Sigmoid colon (tissue), 7 donors: ENCODE measurements around the gene AGT. TPM values are rescaled to one million over a fixed set of nuclear protein-coding genes. Genes with fewer than 3 reads are reported as not detected.
"Not testable (repeated sequence)": the region's sequence is repeated elsewhere in the genome, so short reads cannot be mapped to it uniquely, and the experiment has no call there.

ENCODE experiments used
- DNase-seq: peaks from one replicate; pipeline ENCODE4 v3.0.0-alpha.2; 2019
- H3K27ac ChIP-seq, 4 donors: fragments of 200-600 bp; sonication (generic); one replicate each; pipeline ENCODE4 v1.5.1; 2016 to 2019; ENCODE audit warnings: mild to moderate bottlenecking in 1 of 4
- H3K27me3 ChIP-seq, 3 donors: fragments of 200-600 bp; sonication (generic); one replicate each; pipeline ENCODE4 v1.5.1; 2019; ENCODE audit warnings: mild to moderate bottlenecking in 1 of 3
- H3K36me3 ChIP-seq, 4 donors: fragments of 200-600 bp; sonication (generic); one replicate each; pipeline ENCODE4 v1.5.1; 2016 to 2019
- H3K4me1 ChIP-seq, 4 donors: fragments of 200-600 bp; sonication (generic); one replicate each; pipeline ENCODE4 v1.5.1; 2017 to 2019
- H3K4me3 ChIP-seq, 4 donors: fragments of 200-600 bp; sonication (generic); one replicate each; pipeline ENCODE4 v1.5.1; 2017 to 2019; ENCODE audit warnings: mild to moderate bottlenecking in 2 of 4, moderate library complexity in 1 of 4
- H3K9me3 ChIP-seq, 4 donors: fragments of 200-600 bp in 3 of 4; sonication (generic) in 3 of 4; one replicate each; pipeline versions ENCODE4 v1.5.1 to v1.6.1; 2013 to 2019
- CTCF ChIP-seq, 4 experiments: fragments of 450-650 bp in 3 of 4; fragments of 200-600 bp in 1 of 4; IDR thresholded peaks; one replicate each; pipeline ENCODE4 v1.5.1; 2016 to 2019; ENCODE audit warnings: antibody characterized with exemption in 4 of 4, mild to moderate bottlenecking in 3 of 4, moderate library complexity in 2 of 4
- EP300 ChIP-seq, 4 donors: sonication (generic); formaldehyde crosslinking; IDR thresholded peaks; one replicate each; pipeline ENCODE4 v1.6.1; 2017; ENCODE audit warnings: antibody characterized with exemption in 4 of 4
- POLR2A ChIP-seq, 2 donors: fragments of 450-650 bp; IDR thresholded peaks; one replicate each; pipeline ENCODE4 v1.6.1; 2016; ENCODE audit warnings: antibody characterized with exemption in 2 of 2, mild to moderate bottlenecking in 2 of 2, moderate library complexity in 2 of 2
- POLR2AphosphoS5 ChIP-seq, 4 donors: sonication (generic); formaldehyde crosslinking; IDR thresholded peaks; one replicate each; pipeline ENCODE4 v1.6.1; 2017; ENCODE audit warnings: antibody characterized with exemption in 4 of 4
- WGBS, 2 donors: extraction: QIAGEN DNeasy Blood & Tissue Kit; methylation state at CpG; one replicate each; pipeline ENCODE4 v1.1.7; 2013; 5-methylcytosine and 5-hydroxymethylcytosine counted together
- intact Hi-C: fragments of 100-400 bp; cut with DNase I; formaldehyde crosslinking; loops from one replicate; pipeline ENCODE4 v1.15.1; 2023
- polyA plus RNA-seq, 3 donors: library from polyadenylated mRNA; stranded (reverse); fragments of 200-250 nt; gene quantifications; one replicate each; pipeline ENCODE4 v1.2.3, GENCODE V29; 2013
- total RNA-seq, 4 donors: library from RNA; depleted of rRNA; stranded (reverse); fragments of >200 nt; gene quantifications; one replicate each; pipeline ENCODE4 v1.1.0, GENCODE V29; 2016
- donor health status: healthy with polysubstance abuse.
- donor health status: Bipolar disorder and iron deficiency.
- donor health status: healthy.

AGT gene
- total and polyA plus RNA-seq, 7 donors = 0.36 to 9.2 (median 1.7) TPM

- Histone ChIP-seq H3K4me1 (peaks cover 0 to 15% (median 13%) of the 10 kb centered on the region in 4 donors), H3K36me3 (no peaks in the 10 kb centered on the region), H3K9me3 (peaks cover 0 to under 1% (median 0%) of the 10 kb centered on the region in 4 donors), H3K27me3 (no peaks in the 10 kb centered on the region), H3K4me3 (no peak overlapping the region), H3K27ac (no peak overlapping the region)
- no peak for DNase-seq
- TF ChIP-seq CTCF (IDR thresholded peaks at IDR 0.05) (no peak), POLR2AphosphoS5 (IDR thresholded peaks at IDR 0.05) (no peak), POLR2A (IDR thresholded peaks at IDR 0.05) (no peak), EP300 (IDR thresholded peaks at IDR 0.05) (no peak)
- 72 to 79% methylated on average over 1 of the region's 1 CpG for WGBS, 2 donors
- intact Hi-C loops = no loop called here
Observed at GRCh38 chr1:230717251-230717650, 3.3 kb upstream of the AGT start.

- not testable (repeated sequence) for DNase-seq
Observed at GRCh38 chr1:230716453-230716852, 2.5 kb upstream of the AGT start.

GRCh38 chr1:230715510-230715909, 1.6 kb upstream of the AGT start:
- Histone ChIP-seq H3K27ac (no peak overlapping the region), H3K27me3 (no peaks in the 10 kb centered on the region), H3K36me3 (no peaks in the 10 kb centered on the region), H3K9me3 (no peaks in the 10 kb centered on the region), H3K4me3 (no peak overlapping the region), H3K4me1 (peaks cover 0 to 15% (median 13%) of the 10 kb centered on the region in 4 donors)
- TF ChIP-seq EP300 (IDR thresholded peaks at IDR 0.05) = no peak
- TF ChIP-seq POLR2A (IDR thresholded peaks at IDR 0.05) = no peak
- WGBS, 2 donors = 88 to 92% methylated on average over 3 of the region's 3 CpGs
- intact Hi-C loops = no loop called here
- DNase-seq = no peak

More at GRCh38 chr1:230716453-230716852, 2.5 kb upstream of the AGT start:
- WGBS, 2 donors = 76 to 79% methylated on average over 3 of the region's 3 CpGs
- intact Hi-C loops, H3K27me3 ChIP-seq, H3K27ac ChIP-seq, H3K36me3 ChIP-seq, H3K4me3 ChIP-seq, H3K9me3 ChIP-seq: not testable (repeated sequence)
- H3K4me1 ChIP-seq = peaks cover 0 to 15% (median 13%) of the 10 kb centered on the region in 4 donors

- Histone ChIP-seq H3K4me3 (peak overlapping the region in 2 of 4 donors; percentile 5 to 30), H3K27ac (no peak overlapping the region), H3K27me3 (no peaks in the 10 kb centered on the region), H3K4me1 (peaks cover 0 to 15% (median 13%) of the 10 kb centered on the region in 4 donors), H3K36me3 (no peaks in the 10 kb centered on the region), H3K9me3 (no peaks in the 10 kb centered on the region)
- DNase-seq = no peak
- no peak for TF ChIP-seq POLR2AphosphoS5 (IDR thresholded peaks at IDR 0.05)
- 84 to 89% methylated on average over 8 of the region's 8 CpGs for WGBS, 2 donors
- intact Hi-C loops = no loop called here
Observed at GRCh38 chr1:230713547-230713914, 391 bp downstream of the AGT start.

GRCh38 chr1:230713138-230713537, 784 bp downstream of the AGT start:
- Histone ChIP-seq H3K4me1 (peaks cover 0 to 15% (median 13%) of the 10 kb centered on the region in 4 donors), H3K9me3 (no peaks in the 10 kb centered on the region), H3K27me3 (no peaks in the 10 kb centered on the region), H3K27ac (no peak overlapping the region), H3K36me3 (no peaks in the 10 kb centered on the region), H3K4me3 (no peak overlapping the region)
- WGBS, 2 donors = 84 to 85% methylated on average over 7 of the region's 7 CpGs
- DNase-seq = no peak
- TF ChIP-seq CTCF (IDR thresholded peaks at IDR 0.05) = no peak
- intact Hi-C loops = no loop called here

- no peak overlapping the region for H3K4me3 ChIP-seq
- no peaks in the 10 kb centered on the region for H3K9me3 ChIP-seq
- no peak for DNase-seq
- TF ChIP-seq EP300 (IDR thresholded peaks at IDR 0.05) (no peak), POLR2A (IDR thresholded peaks at IDR 0.05) (no peak), CTCF (IDR thresholded peaks at IDR 0.05) (no peak), POLR2AphosphoS5 (IDR thresholded peaks at IDR 0.05) (no peak)
- no peaks in the 10 kb centered on the region for H3K27me3 ChIP-seq
- no peak overlapping the region for H3K27ac ChIP-seq
- peaks cover 0 to 15% (median 13%) of the 10 kb centered on the region in 4 donors for H3K4me1 ChIP-seq
- 95 to 96% methylated on average over 17 of the region's 17 CpGs for WGBS, 2 donors
- H3K36me3 ChIP-seq = no peaks in the 10 kb centered on the region
- intact Hi-C loops = no loop called here
Observed at GRCh38 chr1:230712470-230712942, 1.4 kb downstream of the AGT start.
